Left lobe of liver (tissue), 2 donors: Measurements from ENCODE around the gene SLC25A10. TPM values are rescaled to one million over a fixed set of nuclear protein-coding genes. Genes with fewer than 3 reads are reported as not detected.
"Not testable (repeated sequence)": the region's sequence is repeated elsewhere in the genome, so short reads cannot be mapped to it uniquely, and the experiment has no call there.

Source experiments
- ATAC-seq: fragments of 200-7000 bp; cut with Tn5 transposase; one replicate; pipeline ENCODE4 v1.9.1; 2020; ENCODE audit warnings: mild to moderate bottlenecking, moderate library complexity
- DNase-seq: peaks from one replicate; pipeline ENCODE4 v3.0.0-alpha.2; 2020; ENCODE audit warnings: low spot score
- total RNA-seq: library from RNA; stranded (reverse); gene quantifications from one replicate; pipeline ENCODE4 v1.2.1, GENCODE V29; 2021
- donor health status: DM: no; HTN: no; CAD: no; lungs with moderate emphysema.
- donor health status: DM: no; HTN: yes; CAD: no.

Gene SLC25A10
- 105 TPM for total RNA-seq

GRCh38 chr17:81711814-81712467, at the start of gene SLC25A10:
SLC25A10 (plus strand) TSS chr17:81712284; CDS start chr17:81712427, 143 bp downstream.
- DNase-seq (peak; percentile 97), ATAC-seq (peak; percentile 62)

DNA sequence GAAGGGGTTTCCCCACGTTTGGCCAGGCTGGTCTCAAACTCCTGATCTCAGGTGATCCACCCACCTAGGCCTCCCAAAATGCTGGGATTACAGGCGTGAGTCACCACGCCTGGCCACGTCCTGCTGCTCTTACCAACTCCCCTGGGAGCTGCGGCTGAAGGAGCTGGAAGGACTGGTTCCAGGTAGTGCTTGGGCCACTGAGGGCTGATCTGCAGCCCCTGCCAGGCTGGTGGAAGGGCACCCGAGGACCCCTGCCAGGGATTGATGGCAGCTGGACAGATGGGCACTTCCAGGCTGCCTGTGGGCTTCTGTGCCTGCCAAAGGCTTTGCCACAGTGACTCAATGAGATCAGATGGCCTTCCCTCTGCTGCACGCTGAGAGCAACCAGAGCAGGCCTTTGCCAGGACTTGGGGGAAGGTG, 48.0 kb upstream of the SLC25A10 start:
- ATAC-seq (no peak), DNase-seq (no peak)

DNA sequence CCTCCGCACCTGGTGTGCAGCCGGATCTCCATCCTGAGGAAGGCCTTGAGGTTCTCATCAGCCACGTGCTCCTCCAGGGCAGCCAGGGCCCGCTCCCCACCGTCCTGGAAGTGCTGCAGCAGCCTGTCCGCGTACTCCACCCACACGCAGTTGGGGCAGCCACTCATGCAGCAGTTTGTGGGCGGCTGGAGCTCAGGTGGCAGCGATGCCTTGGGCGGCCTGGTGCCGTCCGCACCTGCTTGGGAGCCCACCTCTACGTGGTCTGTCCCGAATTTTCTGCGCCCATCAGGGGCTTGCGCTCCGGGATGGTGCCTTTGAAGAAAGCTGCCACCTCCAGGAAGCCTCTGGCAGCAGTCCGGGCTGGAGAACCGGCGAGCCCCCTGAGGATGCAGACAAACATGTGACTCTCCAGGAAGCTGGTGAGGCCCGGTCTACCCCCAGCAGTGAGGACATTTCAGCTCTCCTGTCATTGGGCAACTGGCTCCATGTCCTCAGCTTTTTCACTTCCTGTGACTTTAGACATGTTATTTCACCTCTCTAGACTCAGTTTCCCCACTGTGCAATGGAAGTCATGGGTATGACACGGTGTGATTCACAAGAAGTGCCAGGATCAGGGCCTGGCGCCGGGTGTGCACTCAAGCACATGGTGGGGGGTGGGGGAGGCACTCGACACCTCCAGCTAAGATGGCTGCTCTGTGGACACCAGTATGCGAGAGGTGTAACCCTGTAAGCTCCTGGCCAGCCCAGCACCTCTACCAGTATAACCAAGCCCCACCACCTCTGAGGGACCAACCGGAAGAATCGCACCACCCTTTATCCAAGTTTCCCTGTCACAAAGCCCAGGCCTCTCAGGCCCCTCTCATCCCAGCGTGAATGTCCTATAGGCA, 46.6 kb upstream of the SLC25A10 start:
- DNase-seq (no peak), ATAC-seq (peak; percentile 7)

DNA sequence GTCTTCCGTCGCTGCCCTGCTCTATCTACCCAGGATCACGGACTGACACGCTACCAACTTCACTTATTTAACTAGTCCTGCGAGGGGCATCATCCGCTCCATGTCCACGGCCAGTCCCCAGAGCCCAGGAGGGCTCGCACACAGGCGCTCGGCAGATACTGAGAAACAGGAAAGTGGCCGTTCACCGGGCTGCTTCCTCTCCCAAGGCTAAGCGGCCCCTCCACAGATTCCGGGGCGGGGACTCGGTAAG, 46.1 kb upstream of the SLC25A10 start:
- DNase-seq, result no peak
- ATAC-seq, result peak; percentile 21

GRCh38 chr17:81666342-81667191, 45.5 kb upstream of the SLC25A10 start, which contains the start of the genes CCDC137 and OXLD1:
CCDC137 (plus strand) TSS chr17:81666737; CDS start chr17:81666767, 30 bp downstream.
OXLD1 (minus strand) TSS chr17:81666605; CDS start chr17:81666577, 28 bp downstream.
- DNase-seq, result peak; percentile 97
- peak; percentile 97 for ATAC-seq

- DNase-seq, result no peak
- ATAC-seq, result no peak
These were observed 44.3 kb upstream of the SLC25A10 start for GRCh38 chr17:81667754-81668153.

GRCh38 chr17:81672504-81672903, 39.6 kb upstream of the SLC25A10 start:
- ATAC-seq, result no peak
- DNase-seq, result no peak

GRCh38 chr17:81672954-81673353, 39.1 kb upstream of the SLC25A10 start:
- ATAC-seq (no peak), DNase-seq (no peak)

DNA sequence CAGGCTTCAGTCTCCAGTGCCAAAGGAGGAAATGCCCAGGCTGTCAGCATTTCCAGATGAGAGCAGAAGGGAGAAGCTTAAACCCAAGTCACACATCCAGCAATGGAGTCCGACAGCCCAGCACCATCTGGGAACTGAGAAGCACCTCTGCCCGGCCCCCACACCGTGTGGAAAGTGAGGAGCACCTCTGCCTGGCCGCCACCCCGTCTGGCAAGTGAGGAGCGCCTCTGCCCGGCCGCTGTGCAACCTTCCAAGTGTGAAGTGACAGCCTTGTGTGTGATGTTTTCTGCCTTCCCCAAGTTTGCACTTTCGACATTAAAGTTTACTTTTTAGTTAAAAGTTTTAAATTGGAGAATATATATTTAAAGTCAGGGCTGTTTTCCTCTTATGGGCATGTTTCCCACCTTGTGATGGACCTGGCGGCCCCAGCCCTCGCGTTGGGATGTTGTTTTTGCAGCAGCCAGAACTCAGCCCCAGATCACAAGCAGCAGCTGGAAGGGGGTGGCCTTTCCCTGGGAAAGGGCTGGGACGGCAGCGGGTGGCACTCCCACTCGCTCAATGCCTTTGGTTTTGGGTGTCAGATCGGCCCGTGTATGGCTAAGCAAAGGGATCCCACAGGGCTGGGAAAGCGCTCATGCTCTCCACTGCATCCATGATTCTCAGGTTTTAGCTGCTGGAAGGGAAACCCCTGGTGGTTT, 38.4 kb upstream of the SLC25A10 start:
- ATAC-seq (no peak), DNase-seq (no peak)

- DNase-seq, ATAC-seq: not testable (repeated sequence)
These were observed 36.4 kb upstream of the SLC25A10 start for GRCh38 chr17:81675515-81676221.

DNA sequence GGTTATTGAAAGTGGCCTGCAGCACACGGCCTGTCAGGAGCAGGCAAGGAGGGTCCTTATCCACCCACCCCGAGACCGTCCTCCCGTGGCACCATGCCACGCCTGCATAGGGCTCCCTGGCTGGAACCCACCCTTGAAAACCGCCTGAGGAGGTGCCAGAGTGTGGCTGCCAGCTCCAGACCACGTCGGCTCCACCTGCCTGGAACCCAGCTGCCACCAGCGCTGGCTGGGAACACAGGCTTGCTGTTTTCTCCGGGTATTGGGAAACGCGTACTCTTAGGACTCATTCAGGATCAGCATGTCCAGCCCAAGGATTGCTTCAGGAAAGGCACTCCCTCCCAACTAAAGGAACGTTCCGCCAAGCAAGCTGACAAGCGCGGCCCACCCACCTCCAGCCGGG, 35.2 kb upstream of the SLC25A10 start:
- peak; percentile 67 for DNase-seq
- peak; percentile 78 for ATAC-seq

DNA sequence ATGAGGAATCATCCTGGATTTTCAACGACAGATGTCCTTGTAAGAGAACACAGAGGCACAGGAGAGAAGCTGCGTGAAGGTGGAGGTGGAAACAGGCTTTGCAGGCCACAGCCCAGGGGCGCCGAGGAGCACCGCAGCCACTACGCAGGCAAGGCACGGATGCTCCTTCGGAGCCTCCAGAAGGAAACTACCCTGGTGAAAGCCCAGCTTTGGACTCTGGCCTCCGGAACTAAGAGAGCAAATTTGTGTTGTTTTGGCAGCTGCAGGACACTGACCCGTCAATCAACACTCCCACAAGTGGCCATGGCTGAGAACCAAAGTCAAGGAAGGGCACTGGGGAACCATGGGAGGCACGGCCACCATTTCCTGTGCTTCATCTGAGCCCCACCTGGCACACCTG, 31.9 kb upstream of the SLC25A10 start:
- ATAC-seq (peak; percentile 49), DNase-seq (peak; percentile 74)

GRCh38 chr17:81681672-81682071, 30.4 kb upstream of the SLC25A10 start:
- ATAC-seq (no peak), DNase-seq (no peak)

DNA sequence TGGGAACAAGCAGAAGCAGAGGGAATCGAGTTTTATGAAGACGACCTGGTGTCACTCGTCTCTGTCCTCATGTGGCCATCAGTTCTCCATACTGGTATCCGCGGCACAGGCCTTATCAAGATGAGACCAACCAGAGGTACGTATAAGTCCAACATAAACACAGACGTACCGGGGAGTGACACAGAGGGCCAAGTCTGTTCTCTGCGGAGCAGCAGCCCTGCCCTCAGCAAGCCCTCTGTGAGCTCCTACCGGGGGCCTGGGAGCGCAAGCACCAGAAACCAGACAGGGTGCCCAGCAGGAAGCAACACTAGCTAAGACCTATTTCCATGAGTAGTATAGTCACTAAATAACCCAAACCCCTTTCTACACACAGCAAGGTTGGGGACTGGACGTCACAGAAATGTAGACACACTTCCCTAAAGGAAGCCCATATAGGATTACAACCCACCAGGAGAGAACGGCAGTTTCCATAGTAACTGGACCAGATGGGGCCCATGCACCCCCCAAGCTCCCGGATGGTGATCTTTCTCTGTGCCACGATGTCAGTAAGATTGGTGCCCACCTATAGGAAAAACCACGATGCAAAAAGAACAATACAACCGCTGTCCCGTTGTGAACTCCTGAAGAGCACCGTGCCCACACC, 29.4 kb upstream of the SLC25A10 start:
- no peak for DNase-seq
- ATAC-seq, result no peak

GRCh38 chr17:81683208-81683583, 28.9 kb upstream of the SLC25A10 start:
- DNase-seq, result no peak
- ATAC-seq, result peak; percentile 19

GRCh38 chr17:81683584-81684441, 28.3 kb upstream of the SLC25A10 start, which contains the start of the genes ARL16 and HGS:
ARL16 (minus strand) TSS chr17:81683797; CDS start chr17:81683753, 44 bp downstream.
HGS (plus strand) TSS chr17:81684011; CDS start chr17:81684067, 56 bp downstream.
- peak; percentile 90 for ATAC-seq
- peak; percentile 99 for DNase-seq

GRCh38 chr17:81684442-81684911, 27.6 kb upstream of the SLC25A10 start:
- DNase-seq, result no peak
- ATAC-seq, result no peak

DNA sequence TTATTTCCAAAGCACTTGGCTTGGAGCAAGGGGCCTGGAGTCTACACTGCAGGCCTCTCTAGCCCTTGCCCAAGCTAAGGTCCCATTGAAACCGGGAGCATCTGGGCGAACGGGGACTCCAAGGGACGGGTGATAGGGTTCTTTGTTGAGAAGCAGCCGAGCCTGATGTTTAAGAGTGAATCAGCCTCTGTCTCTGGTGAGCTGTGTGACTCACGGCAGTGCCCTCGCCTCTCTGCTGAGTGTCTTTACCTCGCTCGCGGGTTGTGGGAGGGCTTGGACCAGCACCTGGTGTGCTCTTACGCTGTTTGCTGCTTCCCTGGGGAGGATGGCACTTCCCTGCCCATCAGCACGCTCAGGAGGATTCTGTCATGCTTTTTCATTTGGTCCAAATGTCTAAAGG, 27.0 kb upstream of the SLC25A10 start:
- DNase-seq (no peak), ATAC-seq (no peak)
